Neural cell (in vitro differentiated cells): ENCODE data around the gene ZNF211.

Experiments
- EP300 ChIP-seq: fragments of 450-650 bp; conservative IDR thresholded peaks from 2 replicates; pipeline ENCODE4 v1.6.1; 2014; ENCODE audit warnings: antibody characterized with exemption, mild to moderate bottlenecking, moderate library complexity; ENCODE audit not compliant: poor library complexity, severe bottlenecking
- EZH2 ChIP-seq: fragments of 200-600, 300-800 bp; shearing (Covaris generic), sonication (generic); IDR thresholded peaks from 2 replicates; pipeline ENCODE4 v1.6.1; 2014; ENCODE audit warnings: antibody characterized with exemption, low read length, borderline replicate concordance, mild to moderate bottlenecking; ENCODE audit not compliant: insufficient read depth, poor library complexity, severe bottlenecking
- RAD21 ChIP-seq: fragments of 450-650 bp; conservative IDR thresholded peaks from 2 replicates; pipeline ENCODE4 v1.6.1; 2014; ENCODE audit warnings: antibody characterized with exemption, mild to moderate bottlenecking, moderate library complexity
- SMC3 ChIP-seq: fragments of 450-650 bp; conservative IDR thresholded peaks from 2 replicates; pipeline ENCODE4 v1.6.1; 2014; ENCODE audit warnings: antibody characterized with exemption, mild to moderate bottlenecking, moderate library complexity; ENCODE audit not compliant: poor library complexity
- TAF1 ChIP-seq: IDR thresholded peaks from 2 replicates; pipeline ENCODE4 v1.6.1; 2012; ENCODE audit warnings: low read depth
- TF ChIP-seq, protein P1 (sequence below): fragments of 450-650 bp; IDR thresholded peaks from 2 replicates; pipeline ENCODE4 v1.5.1; 2014; ENCODE audit warnings: antibody characterized with exemption, mild to moderate bottlenecking, moderate library complexity; ENCODE audit not compliant: poor library complexity, severe bottlenecking
- TF ChIP-seq, protein P2 (sequence below): IDR thresholded peaks from 2 replicates; pipeline ENCODE4 v1.6.1; 2012; ENCODE audit warnings: borderline replicate concordance

DNA sequence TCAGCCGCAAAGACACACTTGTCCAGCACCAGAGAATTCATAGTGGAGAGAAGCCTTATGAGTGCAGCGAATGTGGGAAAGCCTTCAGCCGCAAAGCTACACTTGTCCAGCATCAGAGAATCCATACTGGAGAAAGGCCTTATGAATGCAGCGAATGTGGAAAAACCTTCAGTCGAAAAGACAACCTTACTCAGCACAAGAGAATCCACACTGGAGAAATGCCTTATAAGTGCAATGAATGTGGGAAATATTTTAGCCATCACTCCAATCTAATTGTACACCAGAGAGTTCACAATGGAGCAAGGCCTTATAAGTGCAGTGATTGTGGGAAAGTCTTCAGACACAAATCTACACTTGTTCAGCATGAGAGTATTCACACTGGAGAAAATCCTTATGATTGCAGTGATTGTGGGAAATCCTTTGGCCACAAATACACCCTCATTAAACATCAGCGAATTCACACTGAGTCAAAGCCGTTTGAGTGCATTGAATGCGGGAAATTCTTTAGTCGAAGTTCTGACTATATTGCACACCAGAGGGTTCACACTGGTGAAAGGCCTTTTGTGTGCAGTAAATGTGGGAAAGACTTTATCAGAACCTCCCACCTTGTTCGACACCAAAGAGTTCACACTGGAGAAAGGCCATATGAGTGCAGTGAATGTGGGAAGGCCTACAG is 12.2 kb upstream of the ZNF211 start:
- TF ChIP-seq SMC3 (no peak), TAF1 (no peak), RAD21 (no peak), EZH2 (no peak), EP300 (no peak)
- TF ChIP-seq, protein P1, sequence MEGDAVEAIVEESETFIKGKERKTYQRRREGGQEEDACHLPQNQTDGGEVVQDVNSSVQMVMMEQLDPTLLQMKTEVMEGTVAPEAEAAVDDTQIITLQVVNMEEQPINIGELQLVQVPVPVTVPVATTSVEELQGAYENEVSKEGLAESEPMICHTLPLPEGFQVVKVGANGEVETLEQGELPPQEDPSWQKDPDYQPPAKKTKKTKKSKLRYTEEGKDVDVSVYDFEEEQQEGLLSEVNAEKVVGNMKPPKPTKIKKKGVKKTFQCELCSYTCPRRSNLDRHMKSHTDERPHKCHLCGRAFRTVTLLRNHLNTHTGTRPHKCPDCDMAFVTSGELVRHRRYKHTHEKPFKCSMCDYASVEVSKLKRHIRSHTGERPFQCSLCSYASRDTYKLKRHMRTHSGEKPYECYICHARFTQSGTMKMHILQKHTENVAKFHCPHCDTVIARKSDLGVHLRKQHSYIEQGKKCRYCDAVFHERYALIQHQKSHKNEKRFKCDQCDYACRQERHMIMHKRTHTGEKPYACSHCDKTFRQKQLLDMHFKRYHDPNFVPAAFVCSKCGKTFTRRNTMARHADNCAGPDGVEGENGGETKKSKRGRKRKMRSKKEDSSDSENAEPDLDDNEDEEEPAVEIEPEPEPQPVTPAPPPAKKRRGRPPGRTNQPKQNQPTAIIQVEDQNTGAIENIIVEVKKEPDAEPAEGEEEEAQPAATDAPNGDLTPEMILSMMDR = no peak
- TF ChIP-seq, protein P2, sequence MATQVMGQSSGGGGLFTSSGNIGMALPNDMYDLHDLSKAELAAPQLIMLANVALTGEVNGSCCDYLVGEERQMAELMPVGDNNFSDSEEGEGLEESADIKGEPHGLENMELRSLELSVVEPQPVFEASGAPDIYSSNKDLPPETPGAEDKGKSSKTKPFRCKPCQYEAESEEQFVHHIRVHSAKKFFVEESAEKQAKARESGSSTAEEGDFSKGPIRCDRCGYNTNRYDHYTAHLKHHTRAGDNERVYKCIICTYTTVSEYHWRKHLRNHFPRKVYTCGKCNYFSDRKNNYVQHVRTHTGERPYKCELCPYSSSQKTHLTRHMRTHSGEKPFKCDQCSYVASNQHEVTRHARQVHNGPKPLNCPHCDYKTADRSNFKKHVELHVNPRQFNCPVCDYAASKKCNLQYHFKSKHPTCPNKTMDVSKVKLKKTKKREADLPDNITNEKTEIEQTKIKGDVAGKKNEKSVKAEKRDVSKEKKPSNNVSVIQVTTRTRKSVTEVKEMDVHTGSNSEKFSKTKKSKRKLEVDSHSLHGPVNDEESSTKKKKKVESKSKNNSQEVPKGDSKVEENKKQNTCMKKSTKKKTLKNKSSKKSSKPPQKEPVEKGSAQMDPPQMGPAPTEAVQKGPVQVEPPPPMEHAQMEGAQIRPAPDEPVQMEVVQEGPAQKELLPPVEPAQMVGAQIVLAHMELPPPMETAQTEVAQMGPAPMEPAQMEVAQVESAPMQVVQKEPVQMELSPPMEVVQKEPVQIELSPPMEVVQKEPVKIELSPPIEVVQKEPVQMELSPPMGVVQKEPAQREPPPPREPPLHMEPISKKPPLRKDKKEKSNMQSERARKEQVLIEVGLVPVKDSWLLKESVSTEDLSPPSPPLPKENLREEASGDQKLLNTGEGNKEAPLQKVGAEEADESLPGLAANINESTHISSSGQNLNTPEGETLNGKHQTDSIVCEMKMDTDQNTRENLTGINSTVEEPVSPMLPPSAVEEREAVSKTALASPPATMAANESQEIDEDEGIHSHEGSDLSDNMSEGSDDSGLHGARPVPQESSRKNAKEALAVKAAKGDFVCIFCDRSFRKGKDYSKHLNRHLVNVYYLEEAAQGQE = no peak
